ENCODE data around the gene TMEM258. TPM values are rescaled to one million over a fixed set of nuclear protein-coding genes. Genes with fewer than 3 reads are reported as not detected.

TMEM258 gene
- total RNA-seq, 1 donor from 2014 or later, result 94.0 TPM

DNA sequence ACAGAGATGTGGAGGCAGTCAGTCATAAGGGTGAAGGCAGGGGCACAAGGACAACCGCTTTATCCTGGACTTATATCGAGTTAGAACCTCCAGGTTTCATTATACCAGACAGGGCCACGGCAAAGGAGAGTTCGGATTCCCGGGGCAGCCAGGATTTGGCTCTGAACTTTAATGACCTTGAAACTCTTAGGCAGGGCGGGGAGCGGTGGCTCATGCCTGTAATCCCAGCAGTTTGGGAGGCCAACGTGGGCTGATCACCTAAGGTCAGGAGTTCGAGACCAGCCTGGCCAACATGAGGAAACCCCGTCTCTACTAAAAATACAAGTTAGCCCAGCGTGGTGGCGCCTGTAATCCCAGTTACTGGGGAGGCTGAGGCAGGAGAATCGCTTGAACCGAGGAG, 41.0 kb downstream of the TMEM258 start:
- intact Hi-C loops (cut with DNase I), result no loop called here
- H3K27me3 ChIP-seq, result no peaks in the 10 kb centered on the region
- no peak for DNase-seq
- H3K27ac ChIP-seq, result no peak overlapping the region
- H3K4me3 ChIP-seq, result no peak overlapping the region
- TF ChIP-seq, protein P1, sequence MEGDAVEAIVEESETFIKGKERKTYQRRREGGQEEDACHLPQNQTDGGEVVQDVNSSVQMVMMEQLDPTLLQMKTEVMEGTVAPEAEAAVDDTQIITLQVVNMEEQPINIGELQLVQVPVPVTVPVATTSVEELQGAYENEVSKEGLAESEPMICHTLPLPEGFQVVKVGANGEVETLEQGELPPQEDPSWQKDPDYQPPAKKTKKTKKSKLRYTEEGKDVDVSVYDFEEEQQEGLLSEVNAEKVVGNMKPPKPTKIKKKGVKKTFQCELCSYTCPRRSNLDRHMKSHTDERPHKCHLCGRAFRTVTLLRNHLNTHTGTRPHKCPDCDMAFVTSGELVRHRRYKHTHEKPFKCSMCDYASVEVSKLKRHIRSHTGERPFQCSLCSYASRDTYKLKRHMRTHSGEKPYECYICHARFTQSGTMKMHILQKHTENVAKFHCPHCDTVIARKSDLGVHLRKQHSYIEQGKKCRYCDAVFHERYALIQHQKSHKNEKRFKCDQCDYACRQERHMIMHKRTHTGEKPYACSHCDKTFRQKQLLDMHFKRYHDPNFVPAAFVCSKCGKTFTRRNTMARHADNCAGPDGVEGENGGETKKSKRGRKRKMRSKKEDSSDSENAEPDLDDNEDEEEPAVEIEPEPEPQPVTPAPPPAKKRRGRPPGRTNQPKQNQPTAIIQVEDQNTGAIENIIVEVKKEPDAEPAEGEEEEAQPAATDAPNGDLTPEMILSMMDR (IDR thresholded peaks at IDR 0.05), result no peak
- H3K36me3 ChIP-seq, result no peaks in the 10 kb centered on the region
- no peak for ATAC-seq
- peaks cover 4% of the 10 kb centered on the region for H3K4me1 ChIP-seq
- no peaks in the 10 kb centered on the region for H3K9me3 ChIP-seq

DNA sequence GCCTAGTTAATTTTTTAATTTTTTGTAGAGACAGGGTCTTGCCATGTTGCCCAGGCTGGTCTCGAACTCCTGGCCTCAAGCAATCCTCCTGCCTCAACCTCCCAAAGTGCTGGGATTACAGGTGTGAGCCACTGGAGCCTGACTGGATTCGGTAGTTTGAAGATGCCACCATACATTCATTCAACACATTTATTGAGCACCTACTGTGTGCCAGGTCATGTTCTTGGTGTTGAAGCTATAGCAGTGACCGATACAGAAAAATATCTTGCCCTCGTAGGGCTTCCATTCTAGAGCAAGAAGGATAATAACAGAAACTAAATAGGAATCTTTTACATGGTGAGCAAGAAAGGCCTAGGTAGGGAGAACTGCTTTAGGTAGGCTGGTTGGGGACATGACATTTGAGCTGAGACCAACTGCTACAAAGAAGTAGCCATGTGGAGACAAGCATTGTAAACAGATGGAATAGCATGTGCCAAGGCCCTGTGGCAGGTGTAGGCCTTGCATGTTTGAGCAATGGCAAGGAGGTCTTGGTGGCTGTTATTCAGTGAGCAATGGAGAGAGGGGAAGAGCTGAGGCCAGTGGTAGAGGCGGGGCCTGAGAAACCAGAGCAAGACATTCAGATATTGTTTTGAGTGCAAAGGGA, 41.6 kb downstream of the TMEM258 start:
- no peak for ATAC-seq
- Histone ChIP-seq H3K36me3 (no peaks in the 10 kb centered on the region), H3K4me3 (no peak overlapping the region), H3K27ac (no peak overlapping the region), H3K9me3 (no peaks in the 10 kb centered on the region), H3K4me1 (peaks cover 4% of the 10 kb centered on the region), H3K27me3 (no peaks in the 10 kb centered on the region)
- TF ChIP-seq, protein P1 (IDR thresholded peaks at IDR 0.05), result no peak
- intact Hi-C loops (cut with DNase I), result no loop called here
- no peak for DNase-seq

DNA sequence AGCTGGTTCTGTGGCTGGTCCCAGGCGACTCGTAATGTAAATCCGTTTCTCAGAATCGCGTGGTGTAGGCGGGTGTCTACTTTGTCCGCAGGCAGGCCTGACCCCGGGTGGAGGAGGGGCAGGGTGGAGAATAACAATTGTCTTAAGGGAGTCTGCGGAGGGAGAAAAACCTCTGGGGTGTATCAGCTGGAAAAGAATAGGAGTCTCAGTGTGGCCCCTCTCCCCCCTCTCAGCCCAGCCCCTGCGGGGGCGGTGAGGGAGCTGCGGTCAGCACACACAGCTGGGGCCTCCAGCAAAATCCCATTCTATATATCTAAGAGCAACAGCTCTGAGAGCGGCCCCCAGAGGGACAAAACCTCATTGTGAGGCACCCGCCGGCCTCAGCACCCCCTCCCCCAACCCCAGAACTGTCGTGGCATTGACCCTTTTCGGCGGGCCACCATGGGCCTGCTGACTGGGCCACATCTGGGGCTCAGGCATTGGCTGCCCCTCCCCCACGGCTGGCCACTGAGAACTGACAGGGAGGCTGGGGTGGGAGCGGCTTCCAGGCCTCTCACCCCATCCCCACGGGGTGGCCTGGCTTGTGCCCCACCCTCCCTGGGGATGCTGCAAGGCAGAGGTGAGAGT, 42.7 kb downstream of the TMEM258 start:
- Histone ChIP-seq H3K27me3 (no peaks in the 10 kb centered on the region), H3K4me1 (peaks cover 4% of the 10 kb centered on the region), H3K4me3 (no peak overlapping the region), H3K9me3 (no peaks in the 10 kb centered on the region), H3K36me3 (no peaks in the 10 kb centered on the region), H3K27ac (no peak overlapping the region)
- intact Hi-C loops (cut with DNase I), result no loop called here
- TF ChIP-seq, protein P1 (IDR thresholded peaks at IDR 0.05), result no peak
- no peak for DNase-seq
- no peak for ATAC-seq

DNA sequence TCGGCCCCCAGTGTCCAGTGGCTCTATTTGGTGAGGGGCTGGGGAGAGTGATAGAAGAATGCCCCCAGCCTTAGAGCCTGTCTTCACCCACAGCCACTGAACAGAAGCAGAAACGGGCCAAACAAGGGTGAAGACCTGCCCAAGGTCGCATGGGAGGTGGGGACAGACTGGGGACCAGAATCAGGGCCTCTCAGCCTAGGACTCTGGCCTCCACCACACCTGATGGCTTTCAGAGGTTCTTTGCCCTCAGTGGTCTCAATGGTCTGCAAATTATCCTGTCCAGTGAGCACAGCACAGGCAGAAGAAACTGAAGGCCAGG, 44.5 kb downstream of the TMEM258 start:
- ATAC-seq (no peak), DNase-seq (no peak)
- H3K4me3 ChIP-seq, result no peak overlapping the region
- TF ChIP-seq, protein P1 (IDR thresholded peaks at IDR 0.05), result no peak
- H3K36me3 ChIP-seq, result no peaks in the 10 kb centered on the region
- H3K27ac ChIP-seq, result no peak overlapping the region
- peaks cover 4% of the 10 kb centered on the region for H3K4me1 ChIP-seq
- no peaks in the 10 kb centered on the region for H3K27me3 ChIP-seq
- intact Hi-C loops (cut with DNase I), result no loop called here
- no peaks in the 10 kb centered on the region for H3K9me3 ChIP-seq

DNA sequence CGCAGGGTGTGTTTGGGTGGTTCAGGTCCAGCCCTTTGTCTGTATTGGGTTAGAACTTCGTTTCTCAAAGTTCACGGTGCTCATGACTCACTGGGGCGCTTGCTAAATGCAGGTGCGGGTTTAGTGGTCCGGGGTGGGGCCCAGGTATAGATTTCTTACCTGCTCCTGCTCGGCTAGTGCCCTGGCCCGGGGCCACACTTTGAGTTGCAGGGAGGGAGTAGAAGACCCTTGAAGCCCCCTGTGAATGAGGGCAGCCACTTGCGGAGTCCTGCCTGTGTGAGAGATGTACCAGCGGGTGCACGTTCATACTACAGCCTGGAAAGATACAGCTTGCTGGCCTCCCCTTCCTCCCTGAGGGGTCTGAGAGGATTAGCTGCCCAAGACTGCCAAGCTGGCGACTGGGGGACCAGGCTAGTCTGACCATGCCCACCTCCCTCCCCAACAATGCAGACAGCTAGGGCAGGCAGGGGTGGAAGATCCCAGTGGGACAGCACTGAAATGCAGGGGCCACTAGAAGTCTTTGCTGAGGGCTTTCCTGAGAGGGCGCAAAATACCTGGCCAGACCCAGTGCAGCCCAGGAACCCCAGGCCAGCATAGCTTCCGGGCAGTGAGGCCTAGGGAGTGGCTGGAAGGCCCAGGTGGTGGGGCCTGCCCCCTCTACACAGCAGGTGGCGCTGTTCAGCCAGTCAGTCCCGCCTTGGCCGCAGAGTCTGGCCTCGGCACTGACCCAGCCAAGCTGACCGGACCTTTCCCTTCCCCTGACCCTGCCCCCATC, 45.0 kb downstream of the TMEM258 start:
- TF ChIP-seq, protein P1 (IDR thresholded peaks at IDR 0.05), result peak; percentile 85
- no peaks in the 10 kb centered on the region for H3K27me3 ChIP-seq
- intact Hi-C loops (cut with DNase I), result no loop called here
- peak; percentile 88 for DNase-seq
- H3K4me3 ChIP-seq, result no peak overlapping the region
- no peaks in the 10 kb centered on the region for H3K36me3 ChIP-seq
- no peaks in the 10 kb centered on the region for H3K9me3 ChIP-seq
- H3K27ac ChIP-seq, result no peak overlapping the region
- no peaks in the 10 kb centered on the region for H3K4me1 ChIP-seq
- peak; percentile 90 for ATAC-seq

Data from upper lobe of right lung (tissue), 1 donor.